A673 (cell line): Measurements from ENCODE around the gene KLF11.

Experiments
- CTCF ChIP-seq: fragments of 300-800, 200-600 bp; sonication (generic); conservative IDR thresholded peaks from 2 replicates; pipeline ENCODE4 v1.5.1; 2017; ENCODE audit warnings: low read depth, mild to moderate bottlenecking, antibody characterized with exemption, low read length, moderate library complexity, mixed read lengths
- EZH2 ChIP-seq: fragments of 200-600 bp; sonication (generic); IDR thresholded peaks from 2 replicates; pipeline ENCODE4 v1.6.1; 2017; ENCODE audit warnings: borderline replicate concordance, low read depth, mild to moderate bottlenecking, mixed read lengths, antibody characterized with exemption, low read length; ENCODE audit not compliant: poor library complexity, severe bottlenecking

- TF ChIP-seq CTCF (no peak), EZH2 (no peak)
Observed at GRCh38 chr2:10054976-10055375, 11.6 kb downstream of the KLF11 start.
